ENCODE data around the gene CROCC.
"Not testable (repeated sequence)": the region's sequence is repeated elsewhere in the genome, so short reads cannot be mapped to it uniquely, and the experiment has no call there.

DNA sequence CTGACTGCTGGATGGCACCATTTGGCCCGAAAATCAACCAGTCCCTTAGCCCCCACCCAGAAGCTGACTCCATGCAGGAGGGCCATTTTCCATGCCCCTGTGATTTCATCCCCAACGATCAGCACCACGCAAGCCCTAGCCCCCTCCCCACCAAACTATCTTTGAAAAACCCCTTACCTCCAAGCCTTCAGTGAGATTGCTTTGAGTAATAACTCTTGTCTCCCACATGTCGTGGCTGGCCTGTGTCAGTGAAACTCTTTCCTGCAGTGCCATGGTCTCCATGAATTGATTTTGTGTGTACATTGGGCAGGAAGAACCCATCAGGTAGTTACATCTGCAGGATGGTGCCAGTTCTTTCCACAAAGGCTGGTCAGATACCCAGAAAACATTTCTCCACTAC lies 27.9 kb upstream of the CROCC start:
- TF ChIP-seq BHLHE40 (IDR thresholded peaks at IDR 0.05; ENCODE audit: low read length); ZNF324 (CRISPR knock-in tag; IDR thresholded peaks at IDR 0.05); KLF6 (CRISPR knock-in tag; IDR thresholded peaks at IDR 0.05; ENCODE audit: borderline replicate concordance); MYC (IDR thresholded peaks at IDR 0.05; ENCODE audit: low read depth, low read length); MYC (CRISPR knock-in tag; IDR thresholded peaks at IDR 0.05; ENCODE audit: borderline replicate concordance, low read depth): not testable (repeated sequence)
- TF ChIP-seq, protein P1, sequence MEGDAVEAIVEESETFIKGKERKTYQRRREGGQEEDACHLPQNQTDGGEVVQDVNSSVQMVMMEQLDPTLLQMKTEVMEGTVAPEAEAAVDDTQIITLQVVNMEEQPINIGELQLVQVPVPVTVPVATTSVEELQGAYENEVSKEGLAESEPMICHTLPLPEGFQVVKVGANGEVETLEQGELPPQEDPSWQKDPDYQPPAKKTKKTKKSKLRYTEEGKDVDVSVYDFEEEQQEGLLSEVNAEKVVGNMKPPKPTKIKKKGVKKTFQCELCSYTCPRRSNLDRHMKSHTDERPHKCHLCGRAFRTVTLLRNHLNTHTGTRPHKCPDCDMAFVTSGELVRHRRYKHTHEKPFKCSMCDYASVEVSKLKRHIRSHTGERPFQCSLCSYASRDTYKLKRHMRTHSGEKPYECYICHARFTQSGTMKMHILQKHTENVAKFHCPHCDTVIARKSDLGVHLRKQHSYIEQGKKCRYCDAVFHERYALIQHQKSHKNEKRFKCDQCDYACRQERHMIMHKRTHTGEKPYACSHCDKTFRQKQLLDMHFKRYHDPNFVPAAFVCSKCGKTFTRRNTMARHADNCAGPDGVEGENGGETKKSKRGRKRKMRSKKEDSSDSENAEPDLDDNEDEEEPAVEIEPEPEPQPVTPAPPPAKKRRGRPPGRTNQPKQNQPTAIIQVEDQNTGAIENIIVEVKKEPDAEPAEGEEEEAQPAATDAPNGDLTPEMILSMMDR (IDR thresholded peaks at IDR 0.05 in 2 of 3, conservative IDR thresholded peaks at IDR 0.05 in 1 of 3; ENCODE audit: insufficient read depth in 2 of 3, low read depth in 1 of 3, low read length in 3 of 3): not testable (repeated sequence)
- TF ChIP-seq, protein P2, sequence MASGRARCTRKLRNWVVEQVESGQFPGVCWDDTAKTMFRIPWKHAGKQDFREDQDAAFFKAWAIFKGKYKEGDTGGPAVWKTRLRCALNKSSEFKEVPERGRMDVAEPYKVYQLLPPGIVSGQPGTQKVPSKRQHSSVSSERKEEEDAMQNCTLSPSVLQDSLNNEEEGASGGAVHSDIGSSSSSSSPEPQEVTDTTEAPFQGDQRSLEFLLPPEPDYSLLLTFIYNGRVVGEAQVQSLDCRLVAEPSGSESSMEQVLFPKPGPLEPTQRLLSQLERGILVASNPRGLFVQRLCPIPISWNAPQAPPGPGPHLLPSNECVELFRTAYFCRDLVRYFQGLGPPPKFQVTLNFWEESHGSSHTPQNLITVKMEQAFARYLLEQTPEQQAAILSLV (tag; IDR thresholded peaks at IDR 0.05): not testable (repeated sequence)
- TF ChIP-seq, protein P3, sequence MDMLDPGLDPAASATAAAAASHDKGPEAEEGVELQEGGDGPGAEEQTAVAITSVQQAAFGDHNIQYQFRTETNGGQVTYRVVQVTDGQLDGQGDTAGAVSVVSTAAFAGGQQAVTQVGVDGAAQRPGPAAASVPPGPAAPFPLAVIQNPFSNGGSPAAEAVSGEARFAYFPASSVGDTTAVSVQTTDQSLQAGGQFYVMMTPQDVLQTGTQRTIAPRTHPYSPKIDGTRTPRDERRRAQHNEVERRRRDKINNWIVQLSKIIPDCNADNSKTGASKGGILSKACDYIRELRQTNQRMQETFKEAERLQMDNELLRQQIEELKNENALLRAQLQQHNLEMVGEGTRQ (CRISPR knock-in tag; IDR thresholded peaks at IDR 0.05): not testable (repeated sequence)
